ENCODE data around the gene MSI2. TPM values are rescaled to one million over a fixed set of nuclear protein-coding genes. Genes with fewer than 3 reads are reported as not detected.

MSI2 gene
- total RNA-seq, 2 donors from 2014 or later = 30.1 to 41.1 TPM

- no peak for TF ChIP-seq CTCF (IDR thresholded peaks at IDR 0.05)
- no peaks in the 10 kb centered on the region for H3K27me3 ChIP-seq
- H3K36me3 ChIP-seq = peaks cover 3% of the 10 kb centered on the region
- no peak overlapping the region for H3K4me3 ChIP-seq
- H3K27ac ChIP-seq = no peak overlapping the region
- peak; percentile 49 for DNase-seq (ENCODE audit: low spot score)
- no peaks in the 10 kb centered on the region for H3K9me3 ChIP-seq
- peaks cover 0 to 5% of the 10 kb centered on the region in 2 donors for H3K4me1 ChIP-seq
Measured at GRCh38 chr17:57675427-57676387, 419.4 kb downstream of the MSI2 start.

- no peaks in the 10 kb centered on the region for H3K27me3 ChIP-seq
- H3K4me1 ChIP-seq = peaks cover 0 to 3% of the 10 kb centered on the region in 2 donors
- DNase-seq (ENCODE audit: low spot score) = peak; percentile 7
- no peak overlapping the region for H3K27ac ChIP-seq
- H3K4me3 ChIP-seq = no peak overlapping the region
- no peaks in the 10 kb centered on the region for H3K9me3 ChIP-seq
- no peak for TF ChIP-seq CTCF (IDR thresholded peaks at IDR 0.05)
- H3K36me3 ChIP-seq = peaks cover 3% of the 10 kb centered on the region
Measured at GRCh38 chr17:57676543-57676942, 420.2 kb downstream of the MSI2 start.

- no peak overlapping the region for H3K4me3 ChIP-seq
- H3K4me1 ChIP-seq = no peaks in the 10 kb centered on the region
- H3K36me3 ChIP-seq = peaks cover 3% of the 10 kb centered on the region
- TF ChIP-seq CTCF (IDR thresholded peaks at IDR 0.05) = no peak
- no peak overlapping the region for H3K27ac ChIP-seq
- DNase-seq (ENCODE audit: low spot score) = peak; percentile 44
- H3K27me3 ChIP-seq = no peaks in the 10 kb centered on the region
- H3K9me3 ChIP-seq = no peaks in the 10 kb centered on the region
Measured at GRCh38 chr17:57677301-57677700, 421.0 kb downstream of the MSI2 start.

GRCh38 chr17:57677858-57678257 lies 421.5 kb downstream of the MSI2 start:
- Histone ChIP-seq H3K36me3 (peaks cover 6% of the 10 kb centered on the region), H3K27me3 (no peaks in the 10 kb centered on the region), H3K9me3 (no peaks in the 10 kb centered on the region), H3K27ac (no peak overlapping the region), H3K4me1 (no peaks in the 10 kb centered on the region), H3K4me3 (no peak overlapping the region)
- no peak for TF ChIP-seq CTCF (IDR thresholded peaks at IDR 0.05)
- DNase-seq (ENCODE audit: low spot score) = peak; percentile 21

GRCh38 chr17:57678393-57678792 lies 422.1 kb downstream of the MSI2 start:
- H3K4me1 ChIP-seq = no peaks in the 10 kb centered on the region
- no peak for TF ChIP-seq CTCF (IDR thresholded peaks at IDR 0.05)
- H3K27ac ChIP-seq = no peak overlapping the region
- peaks cover 6% of the 10 kb centered on the region for H3K36me3 ChIP-seq
- DNase-seq (ENCODE audit: low spot score) = peak; percentile 32
- no peak overlapping the region for H3K4me3 ChIP-seq
- no peaks in the 10 kb centered on the region for H3K27me3 ChIP-seq
- H3K9me3 ChIP-seq = no peaks in the 10 kb centered on the region

All from right atrium auricular region (tissue), 2 donors.